ENCODE measurements around the gene BTBD16. TPM values are rescaled to one million over a fixed set of nuclear protein-coding genes. Genes with fewer than 3 reads are reported as not detected.

Gene BTBD16
- total and polyA plus RNA-seq, 2 donors (not counting 3 experiments of a cell fraction or from before 2014, with no cell fraction given), result 0.04 TPM; not detected in 1

- Histone ChIP-seq H3K9ac (replicated peaks; ENCODE audit: extremely low read depth, insufficient read depth, low read length) (no peak overlapping the region), H3K36me3 (ENCODE audit: control insufficient read depth in 2 of 2, extremely low read depth in 1 of 2, insufficient read depth in 2 of 2, low read length in 2 of 2) (no peaks in the 10 kb centered on the region), H2AFZ (ENCODE audit: low read depth, low read length) (no peak overlapping the region), H3K27me3 (ENCODE audit: control insufficient read depth in 2 of 2, insufficient read depth in 2 of 2, low read length in 2 of 2) (no peaks in the 10 kb centered on the region), H3K9me1 (replicated peaks; ENCODE audit: control insufficient read depth, extremely low read depth, insufficient read depth, low read length) (no peaks in the 10 kb centered on the region), H3K4me3 (replicated peaks in 1 of 3; ENCODE audit: insufficient read depth in 1 of 3, low read depth in 1 of 3, low read length in 3 of 3) (no peak overlapping the region), H3K79me2 (ENCODE audit: control insufficient read depth, insufficient read depth, low read length) (no peaks in the 10 kb centered on the region), H3K9me3 (replicated peaks; ENCODE audit: control insufficient read depth, insufficient read depth, low read length) (no peaks in the 10 kb centered on the region), H3K4me1 (ENCODE audit: control insufficient read depth, extremely low read depth, insufficient read depth, low read length) (no peaks in the 10 kb centered on the region), H3K27ac (ENCODE audit: insufficient read depth, low read depth, low read length) (no peak overlapping the region), H4K20me1 (replicated peaks; ENCODE audit: control insufficient read depth, extremely low read depth, insufficient read depth, low read length) (no peaks in the 10 kb centered on the region), H3K4me2 (ENCODE audit: insufficient read depth, low read length) (no peak overlapping the region)
- DNase-seq (ENCODE audit: low read depth, low spot score) (no peak), FAIRE-seq (no peak)
- intact Hi-C loops (cut with micrococcal nuclease), result no loop called here
- dilution Hi-C loops (cut with MboI; ENCODE audit: extremely low pct_ligation_motif_present, low sequenced_read_pairs), result no loop called here
- BruUV-seq (replicated peaks), result no TSS peak
- POLR2A ChIA-PET, result no interaction called here
- TF ChIP-seq EZH2 (IDR thresholded peaks at IDR 0.05; ENCODE audit: borderline replicate concordance, low read depth, low read length, severe bottlenecking) (no peak), POLR2AphosphoS5 (IDR thresholded peaks at IDR 0.05; ENCODE audit: insufficient read depth, low read depth, low read length) (no peak), MAX (IDR thresholded peaks at IDR 0.05; ENCODE audit: insufficient read depth, insufficient read length) (no peak), FOS (IDR thresholded peaks at IDR 0.05; ENCODE audit: borderline replicate concordance, insufficient read depth, low read length) (no peak), JUN (IDR thresholded peaks at IDR 0.05; ENCODE audit: borderline replicate concordance, insufficient read depth, insufficient read length, low read depth) (no peak), POLR2A (IDR thresholded peaks at IDR 0.05; ENCODE audit: low read depth, low read length) (no peak), GATA2 (IDR thresholded peaks at IDR 0.05; ENCODE audit: insufficient read depth, insufficient read length, low read depth, low read length) (no peak), MYC (IDR thresholded peaks at IDR 0.05; ENCODE audit: low read depth, low read length) (no peak)
- TF ChIP-seq, protein P1, sequence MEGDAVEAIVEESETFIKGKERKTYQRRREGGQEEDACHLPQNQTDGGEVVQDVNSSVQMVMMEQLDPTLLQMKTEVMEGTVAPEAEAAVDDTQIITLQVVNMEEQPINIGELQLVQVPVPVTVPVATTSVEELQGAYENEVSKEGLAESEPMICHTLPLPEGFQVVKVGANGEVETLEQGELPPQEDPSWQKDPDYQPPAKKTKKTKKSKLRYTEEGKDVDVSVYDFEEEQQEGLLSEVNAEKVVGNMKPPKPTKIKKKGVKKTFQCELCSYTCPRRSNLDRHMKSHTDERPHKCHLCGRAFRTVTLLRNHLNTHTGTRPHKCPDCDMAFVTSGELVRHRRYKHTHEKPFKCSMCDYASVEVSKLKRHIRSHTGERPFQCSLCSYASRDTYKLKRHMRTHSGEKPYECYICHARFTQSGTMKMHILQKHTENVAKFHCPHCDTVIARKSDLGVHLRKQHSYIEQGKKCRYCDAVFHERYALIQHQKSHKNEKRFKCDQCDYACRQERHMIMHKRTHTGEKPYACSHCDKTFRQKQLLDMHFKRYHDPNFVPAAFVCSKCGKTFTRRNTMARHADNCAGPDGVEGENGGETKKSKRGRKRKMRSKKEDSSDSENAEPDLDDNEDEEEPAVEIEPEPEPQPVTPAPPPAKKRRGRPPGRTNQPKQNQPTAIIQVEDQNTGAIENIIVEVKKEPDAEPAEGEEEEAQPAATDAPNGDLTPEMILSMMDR (IDR thresholded peaks at IDR 0.05; ENCODE audit: extremely low read depth in 1 of 2, insufficient read depth in 1 of 2, low read depth in 1 of 2, low read length in 2 of 2), result no peak
- CTCF ChIA-PET, result interaction anchor here (1.0 to 2.9 kb wide), 6 partner anchors 13 to 241 kb away, joined by 3 to 15 read pairs (median 4); no protein-coding TSS in a partner anchor
Measured at GRCh38 chr10:122323941-122324675, 53.0 kb downstream of the BTBD16 start.
